Nephron progenitor cell (in vitro differentiated cells): ENCODE results near the gene NIPAL3.

ENCODE experiments used
- DNase-seq: peaks from one replicate; pipeline ENCODE4 v3.0.0; 2021
- H3K27ac Mint-ChIP-seq: 2 replicates; pipeline ENCODE4 v1.8.0; 2021; ENCODE audit warnings: mild to moderate bottlenecking, moderate library complexity, mixed read lengths
- H3K27me3 Mint-ChIP-seq: 2 replicates; pipeline ENCODE4 v1.8.0; 2021; ENCODE audit warnings: mild to moderate bottlenecking, low read depth, mixed read lengths; ENCODE audit not compliant: poor library complexity
- H3K36me3 Mint-ChIP-seq: 2 replicates; pipeline ENCODE4 v1.8.0; 2021; ENCODE audit warnings: low read depth, mixed read lengths
- H3K4me1 Mint-ChIP-seq: 2 replicates; pipeline ENCODE4 v1.8.0; 2021; ENCODE audit warnings: mixed read lengths
- H3K4me3 Mint-ChIP-seq: 2 replicates; pipeline ENCODE4 v1.8.0; 2021; ENCODE audit warnings: mild to moderate bottlenecking, moderate library complexity, mixed read lengths
- H3K9me3 Mint-ChIP-seq: 2 replicates; pipeline ENCODE4 v1.8.0; 2021; ENCODE audit warnings: mild to moderate bottlenecking, moderate library complexity, mixed read lengths
- CTCF ChIP-seq: fragments of 200-600 bp; sonication (generic); IDR thresholded peaks from 2 replicates; pipeline ENCODE4 v1.5.0; 2021; ENCODE audit warnings: antibody characterized with exemption

NIPAL3 gene

GRCh38 chr1:24468685-24469316 is 53.2 kb downstream of the NIPAL3 start:
- Mint-ChIP-seq H3K4me3 (no peak overlapping the region), H3K4me1 (peaks cover 3% of the 10 kb centered on the region), H3K27ac (no peak overlapping the region), H3K9me3 (no peaks in the 10 kb centered on the region), H3K36me3 (no peaks in the 10 kb centered on the region), H3K27me3 (peaks cover 46% of the 10 kb centered on the region)
- DNase-seq, result no peak
- TF ChIP-seq CTCF, result no peak

GRCh38 chr1:24470592-24470991 is 55.0 kb downstream of the NIPAL3 start:
- no peak for TF ChIP-seq CTCF
- no peak for DNase-seq
- Mint-ChIP-seq H3K27me3 (peaks cover 31% of the 10 kb centered on the region), H3K4me1 (no peaks in the 10 kb centered on the region), H3K4me3 (no peak overlapping the region), H3K27ac (no peak overlapping the region), H3K36me3 (no peaks in the 10 kb centered on the region), H3K9me3 (no peaks in the 10 kb centered on the region)

- no peak for DNase-seq
- Mint-ChIP-seq H3K27ac (no peak overlapping the region), H3K9me3 (no peaks in the 10 kb centered on the region), H3K27me3 (peaks cover 30% of the 10 kb centered on the region), H3K4me3 (no peak overlapping the region), H3K4me1 (peaks cover 5% of the 10 kb centered on the region), H3K36me3 (no peaks in the 10 kb centered on the region)
- TF ChIP-seq CTCF, result no peak
These were observed 57.1 kb downstream of the NIPAL3 start for GRCh38 chr1:24472527-24473251.

- TF ChIP-seq CTCF, result no peak
- Mint-ChIP-seq H3K27me3 (peaks cover 25% of the 10 kb centered on the region), H3K9me3 (no peaks in the 10 kb centered on the region), H3K4me3 (no peak overlapping the region), H3K4me1 (peaks cover 5% of the 10 kb centered on the region), H3K36me3 (no peaks in the 10 kb centered on the region), H3K27ac (no peak overlapping the region)
- DNase-seq, result no peak
These were observed 58.6 kb downstream of the NIPAL3 start for GRCh38 chr1:24474193-24474592.

- DNase-seq, result no peak
- H3K36me3 Mint-ChIP-seq, result no peaks in the 10 kb centered on the region
- H3K27me3 Mint-ChIP-seq, result peaks cover 25% of the 10 kb centered on the region
- no peaks in the 10 kb centered on the region for H3K9me3 Mint-ChIP-seq
- H3K4me1 Mint-ChIP-seq, result peaks cover 5% of the 10 kb centered on the region
- no peak for TF ChIP-seq CTCF
- no peak overlapping the region for H3K27ac Mint-ChIP-seq
- H3K4me3 Mint-ChIP-seq, result no peak overlapping the region
These were observed 60.1 kb downstream of the NIPAL3 start for GRCh38 chr1:24475700-24476099.

GRCh38 chr1:24476571-24476970 is 61.0 kb downstream of the NIPAL3 start:
- Mint-ChIP-seq H3K27ac (no peak overlapping the region), H3K4me1 (peaks cover 10% of the 10 kb centered on the region), H3K4me3 (no peak overlapping the region), H3K27me3 (peaks cover 24% of the 10 kb centered on the region), H3K36me3 (no peaks in the 10 kb centered on the region), H3K9me3 (no peaks in the 10 kb centered on the region)
- TF ChIP-seq CTCF, result no peak
- no peak for DNase-seq
